ENCODE data around the gene SLC9A5.
A peak's percentile ranks its signal among the peaks of the same experiment; 100 is the strongest.

Gene SLC9A5

DNA sequence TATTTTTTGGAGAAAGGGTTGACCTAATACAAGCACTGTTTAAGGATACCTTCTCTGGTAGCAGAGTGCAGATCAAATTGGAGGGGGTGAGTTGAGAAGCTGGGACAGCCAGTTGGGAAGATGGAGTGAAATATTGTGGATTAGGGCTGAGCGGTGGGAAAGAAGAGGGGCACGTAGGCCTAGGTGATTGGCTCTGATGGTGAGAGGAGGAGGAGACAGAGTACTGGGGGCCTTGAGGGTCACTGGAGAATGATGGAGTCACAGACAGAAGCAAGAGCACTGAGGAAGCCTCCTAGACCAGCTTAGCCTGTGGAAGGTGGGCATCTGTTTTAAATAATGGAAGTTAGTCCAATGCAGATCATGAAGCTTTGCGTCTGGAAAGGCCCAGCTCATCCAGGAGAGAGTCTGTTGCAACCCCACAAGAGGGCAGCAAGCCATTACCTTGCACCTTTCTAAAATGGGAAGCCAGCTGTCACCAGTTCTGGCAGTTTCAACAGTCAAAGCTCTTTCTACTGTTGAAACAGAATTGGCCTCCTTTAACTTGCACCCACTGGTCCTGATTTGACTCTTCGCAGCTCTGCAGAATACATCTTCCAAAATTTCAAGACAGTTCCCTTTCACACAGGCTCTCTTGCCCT is 11.8 kb downstream of the SLC9A5 start:
- H3K36me3 Mint-ChIP-seq (ENCODE audit: low read depth) = no peaks in the 10 kb centered on the region
- H3K27ac Mint-ChIP-seq = no peak overlapping the region
- DNase-seq = no peak
- H3K4me3 Mint-ChIP-seq = no peak overlapping the region
- TF ChIP-seq, protein P1, sequence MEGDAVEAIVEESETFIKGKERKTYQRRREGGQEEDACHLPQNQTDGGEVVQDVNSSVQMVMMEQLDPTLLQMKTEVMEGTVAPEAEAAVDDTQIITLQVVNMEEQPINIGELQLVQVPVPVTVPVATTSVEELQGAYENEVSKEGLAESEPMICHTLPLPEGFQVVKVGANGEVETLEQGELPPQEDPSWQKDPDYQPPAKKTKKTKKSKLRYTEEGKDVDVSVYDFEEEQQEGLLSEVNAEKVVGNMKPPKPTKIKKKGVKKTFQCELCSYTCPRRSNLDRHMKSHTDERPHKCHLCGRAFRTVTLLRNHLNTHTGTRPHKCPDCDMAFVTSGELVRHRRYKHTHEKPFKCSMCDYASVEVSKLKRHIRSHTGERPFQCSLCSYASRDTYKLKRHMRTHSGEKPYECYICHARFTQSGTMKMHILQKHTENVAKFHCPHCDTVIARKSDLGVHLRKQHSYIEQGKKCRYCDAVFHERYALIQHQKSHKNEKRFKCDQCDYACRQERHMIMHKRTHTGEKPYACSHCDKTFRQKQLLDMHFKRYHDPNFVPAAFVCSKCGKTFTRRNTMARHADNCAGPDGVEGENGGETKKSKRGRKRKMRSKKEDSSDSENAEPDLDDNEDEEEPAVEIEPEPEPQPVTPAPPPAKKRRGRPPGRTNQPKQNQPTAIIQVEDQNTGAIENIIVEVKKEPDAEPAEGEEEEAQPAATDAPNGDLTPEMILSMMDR (IDR thresholded peaks at IDR 0.05) = peak; percentile 52
- H3K27me3 Mint-ChIP-seq (ENCODE audit: low read depth, poor library complexity) = peaks cover 38% of the 10 kb centered on the region
- peaks cover 16% of the 10 kb centered on the region for H3K4me1 Mint-ChIP-seq
- no peaks in the 10 kb centered on the region for H3K9me3 Mint-ChIP-seq

DNA sequence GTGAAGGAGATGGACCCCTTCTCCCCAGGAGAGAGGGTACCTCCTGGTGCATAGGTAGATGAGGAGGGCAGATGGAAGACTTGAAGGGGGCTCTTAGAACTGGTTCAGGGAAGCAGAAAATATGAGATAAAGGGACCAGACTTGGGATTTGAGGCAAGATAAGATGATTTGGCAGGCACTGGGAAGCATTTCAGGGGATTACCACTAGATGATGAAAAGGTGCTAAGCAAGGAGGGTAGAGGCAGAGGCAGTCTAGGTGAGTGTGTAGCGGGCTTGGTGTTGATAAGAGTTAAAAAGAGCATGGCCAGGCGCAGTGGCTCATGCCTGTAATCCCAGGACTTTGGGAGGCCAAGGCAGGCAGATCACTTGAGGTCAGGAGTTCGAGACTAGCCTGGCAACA is 14.4 kb downstream of the SLC9A5 start:
- Mint-ChIP-seq H3K27ac (no peak overlapping the region), H3K27me3 (ENCODE audit: low read depth, poor library complexity) (peaks cover 36% of the 10 kb centered on the region), H3K36me3 (ENCODE audit: low read depth) (no peaks in the 10 kb centered on the region), H3K4me1 (peaks cover 16% of the 10 kb centered on the region), H3K4me3 (no peak overlapping the region), H3K9me3 (no peaks in the 10 kb centered on the region)
- TF ChIP-seq, protein P1 (IDR thresholded peaks at IDR 0.05) = no peak
- DNase-seq = no peak

DNA sequence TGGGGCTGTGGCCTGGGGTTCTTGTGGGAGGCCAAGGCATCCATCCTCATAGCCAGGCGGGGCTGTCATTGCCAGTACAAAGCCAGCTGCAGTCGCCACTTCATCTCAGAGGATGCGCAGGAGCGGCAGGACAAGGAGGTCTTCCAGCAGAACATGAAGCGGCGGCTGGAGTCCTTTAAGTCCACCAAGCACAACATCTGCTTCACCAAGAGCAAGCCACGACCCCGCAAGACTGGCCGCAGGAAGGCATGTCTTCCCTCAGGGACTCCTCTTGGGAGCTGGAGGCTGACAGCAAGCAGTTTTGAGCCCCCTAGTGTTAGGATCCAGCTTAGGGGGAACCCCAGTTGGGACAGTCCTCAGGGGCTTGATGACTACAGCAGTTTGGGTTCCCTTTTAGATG is 15.5 kb downstream of the SLC9A5 start:
- DNase-seq = no peak
- TF ChIP-seq, protein P1 (IDR thresholded peaks at IDR 0.05) = no peak
- H3K9me3 Mint-ChIP-seq = no peaks in the 10 kb centered on the region
- peaks cover 16% of the 10 kb centered on the region for H3K4me1 Mint-ChIP-seq
- H3K27me3 Mint-ChIP-seq (ENCODE audit: low read depth, poor library complexity) = peaks cover 39% of the 10 kb centered on the region
- H3K27ac Mint-ChIP-seq = no peak overlapping the region
- H3K36me3 Mint-ChIP-seq (ENCODE audit: low read depth) = no peaks in the 10 kb centered on the region
- no peak overlapping the region for H3K4me3 Mint-ChIP-seq

DNA sequence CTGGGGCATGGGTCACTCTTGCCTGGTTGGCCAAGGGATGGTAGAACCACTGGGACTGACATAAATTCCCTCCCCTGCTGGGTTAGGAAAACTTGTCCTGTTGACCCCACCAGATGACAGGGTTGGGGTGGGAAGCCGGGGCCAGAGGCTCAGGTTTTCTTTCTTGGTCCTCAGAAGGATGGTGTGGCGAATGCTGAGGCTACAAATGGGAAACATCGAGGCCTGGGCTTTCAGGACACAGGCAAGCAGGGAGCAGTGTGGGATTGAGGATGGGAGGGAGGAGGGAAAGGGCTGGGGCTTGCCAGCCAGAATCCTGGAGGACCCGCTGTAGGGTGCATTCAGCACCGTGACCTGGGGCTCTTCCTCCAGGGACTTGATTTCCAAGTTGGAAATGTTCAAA is 16.1 kb downstream of the SLC9A5 start:
- TF ChIP-seq, protein P1 (IDR thresholded peaks at IDR 0.05) = no peak
- Mint-ChIP-seq H3K27ac (no peak overlapping the region), H3K4me3 (no peak overlapping the region), H3K27me3 (ENCODE audit: low read depth, poor library complexity) (peaks cover 36% of the 10 kb centered on the region), H3K9me3 (no peaks in the 10 kb centered on the region), H3K4me1 (peaks cover 11% of the 10 kb centered on the region), H3K36me3 (ENCODE audit: low read depth) (no peaks in the 10 kb centered on the region)
- DNase-seq = no peak

DNA sequence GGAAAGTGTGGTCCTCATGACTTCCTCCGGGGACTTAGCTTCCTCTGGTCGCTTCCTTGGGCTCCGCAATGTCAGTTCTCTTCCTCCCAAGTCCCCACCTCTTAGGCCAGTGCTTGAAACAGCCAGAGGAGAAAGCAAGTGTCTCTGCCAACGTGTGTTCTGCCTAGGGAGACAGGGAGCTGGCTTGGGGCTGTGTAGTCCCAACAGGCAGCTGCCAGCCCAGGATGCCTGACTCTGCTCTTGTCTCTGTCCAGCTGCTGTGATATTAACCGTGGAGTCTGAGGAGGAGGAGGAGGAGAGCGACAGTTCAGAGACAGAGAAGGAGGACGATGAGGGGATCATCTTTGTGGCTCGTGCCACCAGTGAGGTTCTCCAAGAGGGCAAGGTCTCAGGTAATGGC is 17.1 kb downstream of the SLC9A5 start:
- Mint-ChIP-seq H3K4me1 (peaks cover 3% of the 10 kb centered on the region), H3K27ac (no peak overlapping the region), H3K36me3 (ENCODE audit: low read depth) (no peaks in the 10 kb centered on the region), H3K4me3 (no peak overlapping the region), H3K9me3 (no peaks in the 10 kb centered on the region), H3K27me3 (ENCODE audit: low read depth, poor library complexity) (peaks cover 35% of the 10 kb centered on the region)
- no peak for DNase-seq
- TF ChIP-seq, protein P1 (IDR thresholded peaks at IDR 0.05) = no peak

DNA sequence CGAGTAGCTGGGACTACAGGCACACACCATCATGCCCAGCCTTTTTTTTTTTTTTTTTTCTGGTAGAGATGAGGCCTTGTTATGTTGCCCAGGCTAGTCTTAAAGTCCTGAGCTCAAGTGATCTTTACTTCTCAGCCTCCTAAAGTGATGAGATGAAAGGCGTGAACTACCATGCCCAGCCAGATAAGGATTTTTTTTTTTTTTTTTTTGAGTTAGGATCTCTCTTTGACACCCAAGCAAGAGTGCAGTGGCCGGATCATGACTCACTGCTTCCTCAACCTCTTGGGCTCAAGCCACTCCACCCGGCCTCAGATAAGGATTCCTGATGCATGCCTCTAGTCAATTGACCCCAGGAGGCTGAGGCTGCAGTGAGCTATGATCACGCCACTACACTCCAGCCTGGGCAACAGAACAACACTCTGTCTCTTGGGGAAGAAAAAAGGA is 19.4 kb downstream of the SLC9A5 start:
- H3K9me3 Mint-ChIP-seq = no peaks in the 10 kb centered on the region
- H3K27ac Mint-ChIP-seq = no peak overlapping the region
- no peak overlapping the region for H3K4me3 Mint-ChIP-seq
- TF ChIP-seq, protein P1 (IDR thresholded peaks at IDR 0.05) = no peak
- H3K27me3 Mint-ChIP-seq (ENCODE audit: low read depth, poor library complexity) = peaks cover 20% of the 10 kb centered on the region
- no peaks in the 10 kb centered on the region for H3K4me1 Mint-ChIP-seq
- no peak for DNase-seq
- no peaks in the 10 kb centered on the region for H3K36me3 Mint-ChIP-seq (ENCODE audit: low read depth)
